ENCODE measurements around the gene PCTP. TPM values are rescaled to one million over a fixed set of nuclear protein-coding genes. Genes with fewer than 3 reads are reported as not detected.

PCTP gene
- total and polyA plus RNA-seq, 9 of the 15 experiments (the other 6 are each of a cell fraction or from before 2014, with no cell fraction given): 10.9 to 62.3 (median 41.2) TPM

- no peak for TF ChIP-seq ZNF512 (tag; IDR thresholded peaks at IDR 0.05)
- TF ChIP-seq POLR3G (IDR thresholded peaks at IDR 0.05; ENCODE audit: extremely low read depth, insufficient read length, insufficient replicate concordance): no peak
- no peak for TF ChIP-seq TAF1 (IDR thresholded peaks at IDR 0.05; ENCODE audit: control insufficient read depth, extremely low read depth, insufficient read depth, low read length, severe bottlenecking)
- no peak for TF ChIP-seq THRA (IDR thresholded peaks at IDR 0.05)
- peak; percentile 72 for TF ChIP-seq TAL1 (IDR thresholded peaks at IDR 0.05)
- no peak for TF ChIP-seq BRF1 (IDR thresholded peaks at IDR 0.05; ENCODE audit: borderline replicate concordance, extremely low read depth, insufficient read length)
- no peak for TF ChIP-seq FOXJ3 (CRISPR knock-in tag; IDR thresholded peaks at IDR 0.05)
- TF ChIP-seq BACH1 (tag; IDR thresholded peaks at IDR 0.05): no peak
- TF ChIP-seq JUN (IDR thresholded peaks at IDR 0.05; ENCODE audit: borderline replicate concordance, low read depth, low read length): 0 out of 2 replicates have a peak, but pooled peaks have one; percentile 16
- TF ChIP-seq JUN (CRISPR knock-in tag; IDR thresholded peaks at IDR 0.05; ENCODE audit: borderline replicate concordance): no peak
- no peak for TF ChIP-seq NFXL1 (CRISPR knock-in tag; IDR thresholded peaks at IDR 0.05)
- TF ChIP-seq ZNF77 (CRISPR knock-in tag; IDR thresholded peaks at IDR 0.05): no peak
- peak; percentile 76 for TF ChIP-seq SMAD4 (CRISPR knock-in tag; conservative IDR thresholded peaks at IDR 0.05)
- peak; percentile 86 for TF ChIP-seq DPF2 (IDR thresholded peaks at IDR 0.05)
- TF ChIP-seq ETV1 (tag; conservative IDR thresholded peaks at IDR 0.05; ENCODE audit: low read depth): peak; percentile 47
- TF ChIP-seq, protein P1, sequence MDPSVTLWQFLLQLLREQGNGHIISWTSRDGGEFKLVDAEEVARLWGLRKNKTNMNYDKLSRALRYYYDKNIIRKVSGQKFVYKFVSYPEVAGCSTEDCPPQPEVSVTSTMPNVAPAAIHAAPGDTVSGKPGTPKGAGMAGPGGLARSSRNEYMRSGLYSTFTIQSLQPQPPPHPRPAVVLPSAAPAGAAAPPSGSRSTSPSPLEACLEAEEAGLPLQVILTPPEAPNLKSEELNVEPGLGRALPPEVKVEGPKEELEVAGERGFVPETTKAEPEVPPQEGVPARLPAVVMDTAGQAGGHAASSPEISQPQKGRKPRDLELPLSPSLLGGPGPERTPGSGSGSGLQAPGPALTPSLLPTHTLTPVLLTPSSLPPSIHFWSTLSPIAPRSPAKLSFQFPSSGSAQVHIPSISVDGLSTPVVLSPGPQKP (CRISPR knock-in tag; IDR thresholded peaks at IDR 0.05): no peak
Measured at GRCh38 chr17:55737976-55738501, 12.8 kb upstream of the PCTP start (continued).
